HG03460 (cell line): Measurements from ENCODE around the gene COL6A2.

Source experiments
- ATAC-seq: cut with Tn5 transposase; IDR thresholded peaks from one replicate; pipeline ENCODE4 v1.9.1; 2021; ENCODE audit not compliant: unreplicated experiment

Gene COL6A2

GRCh38 chr21:46122758-46123683 lies 25.1 kb downstream of the COL6A2 start:
- no peak for ATAC-seq

DNA sequence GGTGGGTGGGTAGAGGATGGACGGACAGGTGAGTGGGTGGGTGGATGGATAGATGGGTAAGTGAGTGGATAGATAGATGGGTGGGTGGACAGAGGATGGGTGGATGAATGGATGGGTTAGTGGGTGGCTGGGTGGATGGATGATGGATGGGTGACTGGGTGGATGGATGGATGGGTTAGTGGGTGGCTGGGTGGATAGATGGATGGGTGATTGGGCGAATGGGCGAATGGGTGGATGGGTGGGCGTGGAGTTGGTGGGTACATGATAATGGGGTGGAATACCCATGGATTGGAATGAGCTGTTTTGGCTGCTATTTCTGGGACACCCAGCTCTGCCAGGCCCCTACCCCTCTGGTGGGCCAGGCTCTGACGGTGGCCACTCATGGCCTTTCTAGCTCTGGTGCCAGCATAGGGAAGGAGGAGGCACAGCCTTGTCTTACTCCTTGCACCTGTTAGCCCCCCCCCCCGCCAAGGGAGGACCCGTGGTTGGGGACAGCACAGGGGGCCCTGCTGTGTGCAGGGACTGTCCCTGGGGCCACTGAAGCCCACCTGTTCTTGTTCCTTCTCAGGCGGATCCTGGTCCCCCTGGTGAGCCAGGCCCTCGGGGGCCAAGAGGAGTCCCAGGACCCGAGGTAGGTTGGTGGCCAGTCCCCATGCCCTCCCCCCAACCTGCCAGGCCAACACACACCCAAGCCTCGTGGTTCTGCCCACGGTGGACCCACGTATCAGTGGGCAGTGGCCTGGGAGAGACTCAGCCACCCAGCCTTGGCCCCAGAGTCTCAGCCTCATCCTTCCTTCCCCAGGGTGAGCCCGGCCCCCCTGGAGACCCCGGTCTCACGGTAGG lies 26.4 kb downstream of the COL6A2 start:
- ATAC-seq, result no peak

GRCh38 chr21:46124926-46125845 lies 27.3 kb downstream of the COL6A2 start:
- no peak for ATAC-seq

DNA sequence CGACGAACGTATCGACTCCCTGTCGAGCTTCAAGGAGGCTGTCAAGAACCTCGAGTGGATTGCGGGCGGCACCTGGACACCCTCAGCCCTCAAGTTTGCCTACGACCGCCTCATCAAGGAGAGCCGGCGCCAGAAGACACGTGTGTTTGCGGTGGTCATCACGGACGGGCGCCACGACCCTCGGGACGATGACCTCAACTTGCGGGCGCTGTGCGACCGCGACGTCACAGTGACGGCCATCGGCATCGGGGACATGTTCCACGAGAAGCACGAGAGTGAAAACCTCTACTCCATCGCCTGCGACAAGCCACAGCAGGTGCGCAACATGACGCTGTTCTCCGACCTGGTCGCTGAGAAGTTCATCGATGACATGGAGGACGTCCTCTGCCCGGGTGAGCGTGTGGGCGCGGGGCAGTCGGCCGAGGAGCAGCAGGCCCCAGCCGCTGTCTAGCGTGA lies 28.0 kb downstream of the COL6A2 start:
- ATAC-seq, result no peak

GRCh38 chr21:46126309-46127238 lies 28.7 kb downstream of the COL6A2 start:
- ATAC-seq, result no peak

DNA sequence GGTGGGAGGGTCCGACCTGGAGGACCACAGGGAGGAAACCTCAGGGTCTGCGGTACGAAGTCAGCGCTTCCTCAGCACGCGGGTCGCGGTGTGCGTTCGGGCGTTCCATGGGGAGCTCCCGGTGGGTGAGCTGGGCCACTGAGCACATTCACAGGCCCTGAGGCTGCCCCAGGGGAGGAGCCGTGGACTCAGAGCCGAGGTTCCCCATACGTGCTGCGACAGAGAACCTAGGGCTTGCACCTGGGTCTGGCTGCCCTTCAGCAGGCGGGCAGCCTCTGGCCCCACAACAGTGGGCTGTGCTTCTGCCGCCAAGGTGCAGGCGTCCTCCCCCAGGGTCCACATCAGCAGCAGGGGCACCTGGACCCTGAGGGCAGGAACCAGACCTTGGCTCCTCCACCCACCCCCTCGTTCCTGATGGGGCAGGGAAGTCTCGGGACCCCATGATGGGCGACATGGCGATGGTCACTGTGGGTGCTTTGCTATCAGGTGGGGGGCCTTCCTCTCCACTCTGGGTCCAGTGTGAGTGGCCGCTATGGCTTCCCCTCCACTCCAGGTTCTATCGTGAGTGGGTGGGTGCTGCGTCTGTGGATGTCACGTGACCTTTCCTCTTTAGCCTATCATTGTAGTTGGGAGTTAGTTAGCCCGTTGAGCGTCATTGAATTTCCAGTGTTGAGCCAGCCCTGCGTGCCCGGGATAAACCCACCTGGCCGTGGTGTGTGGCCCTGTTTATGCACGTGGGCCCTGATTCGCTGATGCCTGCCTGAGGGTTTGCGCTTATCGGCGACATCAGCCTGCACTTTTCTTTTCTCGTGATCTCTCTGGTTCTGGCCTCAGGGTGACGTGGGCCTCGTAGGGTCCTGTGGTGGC lies 29.6 kb downstream of the COL6A2 start:
- no peak for ATAC-seq

DNA sequence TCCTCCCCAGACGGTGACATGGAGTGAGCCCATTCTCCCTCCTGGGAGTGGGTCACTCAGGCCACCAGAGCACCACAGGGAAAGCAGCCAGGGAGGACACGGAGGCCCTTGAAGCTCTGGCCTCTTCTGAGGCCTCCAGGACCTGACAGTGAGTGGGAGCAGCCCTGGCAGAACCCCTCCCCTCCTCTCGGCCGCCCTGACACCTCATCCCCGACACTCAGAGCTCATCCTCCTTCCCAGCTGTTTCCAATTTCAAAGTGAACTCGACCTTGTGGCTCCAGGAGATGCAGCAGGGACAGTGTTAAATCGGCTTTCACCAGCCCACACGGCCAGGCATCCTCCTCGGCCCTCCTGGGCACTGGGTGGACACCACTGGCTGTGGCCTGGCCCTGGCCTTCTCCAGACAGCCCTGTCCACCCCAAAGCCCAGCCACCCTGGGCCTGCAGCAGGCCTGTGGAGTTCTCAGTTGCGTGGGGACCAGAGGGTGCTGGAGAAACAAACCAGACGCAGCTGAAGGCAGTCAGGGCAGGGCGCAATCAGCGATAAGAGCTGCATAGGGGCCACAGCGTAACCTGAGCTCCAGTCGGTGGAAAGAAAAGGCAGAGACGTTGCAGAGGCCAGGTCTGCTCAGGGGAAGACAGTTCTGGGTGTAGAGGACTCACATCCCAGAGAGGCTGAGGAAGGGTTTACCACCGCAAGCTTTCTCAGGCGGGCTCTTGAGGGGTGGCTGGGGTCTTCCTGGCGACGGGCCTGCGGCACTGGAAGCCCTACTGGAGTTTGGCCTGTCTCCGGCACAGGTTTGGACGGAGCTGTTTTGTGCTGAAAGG lies 30.4 kb downstream of the COL6A2 start:
- ATAC-seq, result no peak

GRCh38 chr21:46128933-46129571 lies 31.1 kb downstream of the COL6A2 start:
- ATAC-seq, result no peak

GRCh38 chr21:46129846-46130651 lies 32.1 kb downstream of the COL6A2 start:
- ATAC-seq, result no peak

DNA sequence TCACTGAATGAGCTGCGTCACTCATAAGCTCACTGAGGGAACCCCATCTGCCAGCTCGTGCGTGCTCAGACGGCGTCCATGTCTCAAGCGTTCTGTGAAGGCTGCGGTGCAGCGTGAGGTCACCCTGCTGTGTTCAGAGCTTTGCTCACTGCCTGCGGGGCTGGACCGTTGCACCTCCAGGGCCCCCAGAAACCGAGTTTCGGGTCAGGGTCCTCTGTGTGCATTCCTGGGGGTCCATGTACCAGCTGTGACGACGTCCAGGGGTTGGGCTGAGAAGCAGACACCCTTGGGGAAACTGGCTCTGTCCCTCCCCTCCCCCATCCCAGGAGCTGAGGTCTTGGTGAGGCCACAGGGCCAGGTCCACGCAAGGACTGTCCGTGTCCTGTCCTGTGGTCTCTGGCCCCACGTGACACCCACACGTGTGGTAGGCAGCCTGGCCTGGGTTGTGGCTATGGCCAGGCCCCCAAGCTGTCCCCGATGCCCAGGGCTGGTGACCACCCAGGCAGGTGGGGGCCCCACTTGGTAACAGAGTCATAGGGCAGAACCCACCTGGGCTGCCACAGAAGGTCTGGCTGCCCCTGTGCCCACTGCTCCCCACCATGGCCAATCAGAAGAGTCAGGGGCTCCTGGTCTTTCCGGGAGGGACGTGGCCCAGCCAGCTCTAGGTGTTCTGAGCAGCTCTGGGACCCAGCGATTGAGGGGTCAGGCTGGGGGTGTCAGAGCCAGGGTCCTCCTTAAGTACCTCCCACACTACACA lies 33.1 kb downstream of the COL6A2 start:
- no peak for ATAC-seq

- no peak for ATAC-seq
Measured at GRCh38 chr21:46131588-46131837, 33.6 kb downstream of the COL6A2 start.

DNA sequence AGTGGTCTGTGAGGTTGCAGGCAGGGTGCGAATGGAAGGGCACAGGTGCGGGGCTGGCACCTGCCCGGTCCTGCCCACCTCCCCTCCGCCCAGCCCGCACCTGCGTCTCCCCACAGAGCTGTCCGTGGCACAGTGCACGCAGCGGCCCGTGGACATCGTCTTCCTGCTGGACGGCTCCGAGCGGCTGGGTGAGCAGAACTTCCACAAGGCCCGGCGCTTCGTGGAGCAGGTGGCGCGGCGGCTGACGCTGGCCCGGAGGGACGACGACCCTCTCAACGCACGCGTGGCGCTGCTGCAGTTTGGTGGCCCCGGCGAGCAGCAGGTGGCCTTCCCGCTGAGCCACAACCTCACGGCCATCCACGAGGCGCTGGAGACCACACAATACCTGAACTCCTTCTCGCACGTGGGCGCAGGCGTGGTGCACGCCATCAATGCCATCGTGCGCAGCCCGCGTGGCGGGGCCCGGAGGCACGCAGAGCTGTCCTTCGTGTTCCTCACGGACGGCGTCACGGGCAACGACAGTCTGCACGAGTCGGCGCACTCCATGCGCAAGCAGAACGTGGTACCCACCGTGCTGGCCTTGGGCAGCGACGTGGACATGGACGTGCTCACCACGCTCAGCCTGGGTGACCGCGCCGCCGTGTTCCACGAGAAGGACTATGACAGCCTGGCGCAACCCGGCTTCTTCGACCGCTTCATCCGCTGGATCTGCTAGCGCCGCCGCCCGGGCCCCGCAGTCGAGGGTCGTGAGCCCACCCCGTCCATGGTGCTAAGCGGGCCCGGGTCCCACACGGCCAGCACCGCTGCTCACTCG lies 34.1 kb downstream of the COL6A2 start:
- no peak for ATAC-seq

- ATAC-seq, result no peak
Measured at GRCh38 chr21:46135782-46136395, 38.0 kb downstream of the COL6A2 start.

- no peak for ATAC-seq
Measured at GRCh38 chr21:46136739-46137349, 38.9 kb downstream of the COL6A2 start.
